HG02763 (cell line): ENCODE results near the gene CCDC83.
"Not testable (repeated sequence)": the region's sequence is repeated elsewhere in the genome, so short reads cannot be mapped to it uniquely, and the experiment has no call there.

Source experiments
- ATAC-seq: cut with Tn5 transposase; IDR thresholded peaks from one replicate; pipeline ENCODE4 v1.9.1; 2021; ENCODE audit warnings: mild to moderate bottlenecking, moderate library complexity; ENCODE audit not compliant: unreplicated experiment

CCDC83 gene

GRCh38 chr11:85835263-85835662, 19.9 kb upstream of the CCDC83 start:
- ATAC-seq = no peak

DNA sequence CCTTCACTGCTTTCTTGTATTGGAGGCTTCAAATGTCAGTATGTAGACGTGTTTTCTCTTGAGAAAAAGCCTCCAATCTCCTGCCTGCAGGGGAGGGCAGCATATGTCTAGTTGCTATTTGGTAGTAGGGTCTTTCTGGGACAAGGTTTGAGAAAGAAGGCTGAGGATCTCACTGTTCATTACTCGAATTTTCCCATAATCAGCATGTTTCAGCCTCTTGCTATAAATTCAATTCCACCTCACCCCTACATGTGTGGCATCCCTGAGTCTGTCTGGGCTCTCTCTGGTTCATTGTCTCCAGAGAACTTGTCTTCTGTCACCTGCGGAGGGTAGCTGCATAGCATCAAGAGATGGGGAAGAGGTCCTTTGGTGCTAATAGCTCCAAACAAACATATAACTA, 19.5 kb upstream of the CCDC83 start:
- no peak for ATAC-seq

DNA sequence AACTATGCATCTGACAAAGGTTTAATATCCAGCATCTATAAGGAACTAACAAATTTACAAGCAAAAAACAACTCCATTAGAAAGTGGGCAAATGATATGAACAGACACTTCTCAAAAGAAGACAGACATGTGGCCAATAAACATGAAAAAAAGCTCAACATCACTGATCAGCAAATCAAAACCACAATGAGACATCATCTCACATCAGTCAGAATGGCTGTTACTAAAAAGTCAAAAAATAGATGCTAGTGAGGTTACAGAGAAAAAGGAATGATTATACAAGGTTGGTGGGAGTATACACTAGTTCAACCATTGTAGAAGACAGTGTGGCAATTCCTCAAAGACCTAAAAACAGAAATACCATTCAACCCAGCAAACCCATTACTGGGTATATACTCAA, 14.3 kb upstream of the CCDC83 start:
- not testable (repeated sequence) for ATAC-seq

DNA sequence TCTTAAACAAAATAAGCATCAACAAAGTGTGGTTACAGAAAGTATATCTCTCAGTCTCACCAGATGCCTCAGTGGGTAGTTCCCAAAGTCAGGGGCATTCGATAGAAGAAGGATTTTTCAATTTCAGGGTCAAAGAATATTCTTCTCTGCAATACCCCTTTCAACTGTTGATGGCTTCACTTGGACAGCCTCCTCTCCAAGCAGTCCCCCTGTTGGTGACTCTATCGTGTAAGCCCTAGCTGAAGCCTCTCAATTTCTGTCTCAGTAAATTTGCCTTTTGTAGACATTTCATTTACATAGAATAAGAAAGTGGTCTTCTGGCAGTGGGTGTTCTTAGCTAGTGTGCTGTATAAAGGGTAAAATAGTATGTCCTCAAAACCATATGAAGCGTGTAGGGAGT, 11.3 kb upstream of the CCDC83 start:
- ATAC-seq = no peak

- no peak for ATAC-seq
These were observed 10.6 kb upstream of the CCDC83 start for GRCh38 chr11:85844439-85845123.

DNA sequence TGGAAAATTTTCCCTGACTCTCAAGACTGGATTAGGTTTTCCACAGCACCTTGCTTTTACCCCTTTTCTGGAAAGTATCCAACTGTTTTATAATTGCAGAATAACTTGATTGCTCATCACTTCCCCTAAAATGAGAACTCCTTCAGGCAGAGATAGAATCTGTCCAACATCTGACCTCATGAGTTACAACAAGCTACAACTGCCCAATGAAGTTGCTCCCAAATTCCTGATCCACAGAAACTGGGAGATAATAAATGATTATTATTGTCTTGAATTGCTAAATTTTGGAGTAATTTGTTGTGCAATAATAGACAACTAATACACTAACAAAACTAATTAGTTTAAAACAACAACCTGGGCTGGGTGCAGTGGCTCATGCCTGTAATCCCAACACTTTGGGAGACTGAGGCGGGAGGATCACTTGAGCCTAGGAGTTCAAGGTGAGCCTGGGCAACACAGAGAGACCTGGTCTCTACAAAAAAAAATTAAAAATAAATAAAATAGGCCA, 10.0 kb upstream of the CCDC83 start:
- ATAC-seq = no peak

- no peak for ATAC-seq
These were observed 7.7 kb upstream of the CCDC83 start for GRCh38 chr11:85847436-85847835.

DNA sequence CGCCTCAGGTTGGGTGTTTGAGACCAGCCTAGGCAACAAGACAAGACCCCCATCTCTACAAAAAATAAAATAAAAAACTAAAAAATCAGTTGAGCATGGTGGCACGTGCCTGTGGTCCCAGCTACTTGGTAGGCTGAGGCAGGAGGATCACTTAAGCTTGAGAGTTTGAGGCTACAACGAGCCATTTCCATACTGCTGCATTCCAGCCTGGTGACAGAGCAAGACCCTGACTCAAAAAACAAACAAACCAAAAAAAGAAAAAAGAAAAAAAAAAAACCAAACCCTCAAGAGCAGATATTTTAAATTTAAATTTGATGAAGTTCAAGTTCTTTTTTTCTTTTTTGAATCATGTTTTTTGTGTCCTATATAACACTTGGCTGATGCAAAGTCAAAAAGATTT, 7.2 kb upstream of the CCDC83 start:
- ATAC-seq = no peak

- no peak for ATAC-seq
These were observed 6.6 kb upstream of the CCDC83 start for GRCh38 chr11:85848556-85848955.

- not testable (repeated sequence) for ATAC-seq
These were observed 2.4 kb upstream of the CCDC83 start for GRCh38 chr11:85852754-85853153.

DNA sequence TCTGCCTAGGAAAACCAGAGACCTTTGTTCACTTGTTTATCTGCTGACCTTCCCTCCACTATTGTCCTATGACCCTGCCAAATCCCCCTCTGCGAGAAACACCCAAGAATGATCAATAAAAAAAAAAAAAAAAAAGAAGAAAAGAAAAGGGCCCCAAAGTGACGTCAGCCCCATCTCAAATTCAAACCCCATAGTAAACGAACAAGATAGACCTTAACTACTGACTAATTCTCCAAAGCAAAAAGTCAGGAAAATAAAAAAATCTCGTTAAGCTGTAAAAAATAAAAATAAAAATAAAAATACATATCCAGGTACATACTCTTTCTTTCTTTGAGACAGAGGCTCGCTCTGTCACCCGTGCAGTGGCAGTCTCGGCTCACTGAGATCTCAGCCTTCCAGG, 1.6 kb upstream of the CCDC83 start:
- not testable (repeated sequence) for ATAC-seq

DNA sequence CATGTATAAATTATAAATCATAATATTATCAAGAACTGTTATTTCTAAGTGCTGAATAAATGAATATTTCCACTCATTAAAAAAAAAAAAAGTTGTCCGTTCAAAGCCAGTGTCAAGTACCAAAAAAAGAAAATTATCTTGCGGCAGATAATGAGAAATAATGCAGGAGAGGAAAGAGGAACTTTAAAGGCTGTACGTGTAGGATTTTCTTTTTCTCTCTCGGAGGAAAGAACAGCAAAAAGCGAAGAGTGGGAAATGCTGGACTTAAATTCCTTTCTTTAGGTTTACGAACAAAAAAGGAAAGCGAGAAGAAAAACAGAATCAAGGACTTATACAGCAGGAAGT, 999 bp upstream of the CCDC83 start:
- no peak for ATAC-seq

DNA sequence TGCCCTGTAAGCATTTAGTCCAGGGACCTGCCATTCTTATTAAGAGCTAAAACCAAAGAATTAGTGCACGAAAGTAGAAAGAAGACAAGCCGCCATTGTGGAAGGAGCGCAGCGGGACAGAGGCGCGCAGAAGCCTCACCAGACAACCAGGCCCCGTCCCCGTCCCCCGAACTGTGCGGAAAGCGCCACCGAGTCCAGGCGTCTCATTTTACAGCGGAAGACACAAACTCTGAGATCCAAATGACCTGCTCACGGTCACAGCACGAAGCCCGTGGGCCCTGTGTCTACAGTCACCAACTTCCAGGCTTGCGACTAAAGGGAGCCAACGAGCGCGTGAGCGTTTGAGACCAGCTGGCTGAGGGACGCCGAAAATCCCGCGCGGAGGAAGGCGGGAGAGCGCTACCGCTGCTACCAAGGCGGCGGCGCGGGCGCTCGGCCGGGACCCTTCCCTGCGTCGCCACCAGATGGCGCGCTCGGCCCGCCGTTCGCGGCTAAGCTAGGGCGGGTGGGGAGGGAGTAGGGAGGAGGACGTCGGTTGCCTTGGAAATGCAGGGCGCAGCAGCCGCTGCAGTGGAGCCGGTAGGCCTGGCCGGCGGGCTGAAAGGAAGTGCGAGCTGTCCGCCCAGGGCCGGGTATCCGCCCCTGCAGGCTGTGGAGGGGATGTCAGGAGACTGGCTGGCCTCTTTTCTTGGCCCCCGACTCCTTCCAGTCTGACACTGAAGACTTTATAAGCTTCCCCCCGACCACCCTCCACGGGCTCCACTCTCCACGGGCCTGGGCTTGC, 434 bp upstream of the CCDC83 start:
- ATAC-seq = peak; percentile 100

- no peak for ATAC-seq
These were observed 1.9 kb downstream of the CCDC83 start for GRCh38 chr11:85857098-85857497.

DNA sequence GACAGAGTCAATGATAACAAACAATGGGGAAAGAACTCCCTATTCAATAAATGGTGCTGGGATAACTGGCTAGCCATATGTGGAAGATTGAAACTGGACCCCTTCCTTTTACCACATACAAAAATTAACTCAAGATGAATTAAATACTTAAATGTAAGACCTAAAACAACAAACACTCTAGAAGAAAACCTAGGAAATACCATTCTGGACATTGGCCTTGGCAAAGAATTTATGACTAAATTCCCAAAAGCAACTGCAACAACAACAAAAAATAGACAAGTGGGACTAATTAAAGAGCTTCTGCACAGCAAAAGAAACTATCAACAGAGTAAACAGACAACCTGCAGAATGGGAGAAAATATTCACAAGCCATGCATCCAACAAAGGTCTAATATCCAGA, 4.4 kb downstream of the CCDC83 start:
- ATAC-seq = not testable (repeated sequence)

DNA sequence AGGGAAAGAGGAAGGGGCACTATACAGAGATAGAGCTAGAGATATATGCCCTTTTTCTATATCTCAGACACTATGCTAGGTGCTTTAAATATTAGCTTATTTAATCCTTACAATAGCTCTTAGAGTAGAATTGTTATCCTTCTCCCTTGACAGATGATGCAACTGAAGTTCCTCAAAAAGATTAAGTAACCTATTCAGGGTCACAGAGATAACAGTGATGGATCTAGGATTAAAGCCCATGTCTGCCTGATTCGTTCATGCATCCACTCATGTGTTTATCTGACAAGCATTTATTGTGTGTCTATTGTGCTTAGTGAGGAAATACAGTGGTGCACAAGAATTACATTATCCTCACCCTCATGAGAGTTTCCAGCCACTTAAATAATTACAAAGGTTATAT, 8.7 kb downstream of the CCDC83 start:
- no peak for ATAC-seq

DNA sequence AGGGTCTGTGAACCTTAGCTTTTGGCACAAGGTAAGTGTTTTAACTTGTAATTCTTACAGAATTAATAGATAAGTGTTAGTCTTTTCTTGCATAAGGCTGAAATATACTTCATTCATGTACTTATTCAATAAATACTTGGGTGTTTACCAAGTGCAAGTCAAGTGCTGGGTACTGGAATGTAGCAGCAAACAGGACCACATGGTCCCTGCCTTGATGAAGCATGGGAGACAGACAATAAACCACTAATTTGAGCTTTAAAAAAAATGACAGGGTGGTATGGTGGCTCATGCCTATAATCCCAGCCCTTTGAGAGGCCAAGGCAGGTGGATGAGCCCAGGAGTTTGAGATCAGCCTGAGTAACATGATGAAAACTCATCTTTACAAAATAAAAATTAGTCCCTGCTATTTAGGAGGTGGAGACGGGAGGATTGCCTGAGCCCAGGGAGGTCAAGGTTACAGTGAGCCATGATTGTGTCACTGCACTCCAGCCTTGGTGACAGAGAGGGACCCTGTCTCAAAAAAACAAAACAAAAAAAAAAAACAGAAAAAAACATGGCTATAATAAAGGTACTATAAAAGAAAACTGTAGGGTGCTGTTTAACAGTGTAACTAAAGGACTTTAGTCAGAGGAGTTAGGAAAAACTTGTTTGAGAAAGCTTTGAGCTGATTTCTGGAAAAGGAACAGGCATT, 11.1 kb downstream of the CCDC83 start:
- no peak for ATAC-seq

DNA sequence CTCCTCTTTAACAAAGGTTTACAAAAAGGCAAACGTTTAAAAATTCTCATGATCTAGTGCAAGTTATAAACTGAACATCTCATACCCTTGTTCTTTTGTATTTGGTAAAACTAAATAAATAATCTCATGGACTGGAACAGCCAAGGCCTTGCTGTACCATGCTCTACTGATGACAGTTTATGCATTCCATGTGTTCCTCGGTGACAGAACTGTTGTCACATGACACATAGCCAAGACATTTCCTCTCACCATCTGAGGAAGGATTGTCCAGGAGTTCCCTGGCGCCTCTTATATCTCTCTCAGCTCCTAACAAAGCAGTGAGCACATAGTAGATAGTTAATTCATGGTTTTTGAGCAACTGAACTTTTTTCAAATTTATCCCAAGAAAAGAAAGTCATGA, 12.6 kb downstream of the CCDC83 start:
- no peak for ATAC-seq

DNA sequence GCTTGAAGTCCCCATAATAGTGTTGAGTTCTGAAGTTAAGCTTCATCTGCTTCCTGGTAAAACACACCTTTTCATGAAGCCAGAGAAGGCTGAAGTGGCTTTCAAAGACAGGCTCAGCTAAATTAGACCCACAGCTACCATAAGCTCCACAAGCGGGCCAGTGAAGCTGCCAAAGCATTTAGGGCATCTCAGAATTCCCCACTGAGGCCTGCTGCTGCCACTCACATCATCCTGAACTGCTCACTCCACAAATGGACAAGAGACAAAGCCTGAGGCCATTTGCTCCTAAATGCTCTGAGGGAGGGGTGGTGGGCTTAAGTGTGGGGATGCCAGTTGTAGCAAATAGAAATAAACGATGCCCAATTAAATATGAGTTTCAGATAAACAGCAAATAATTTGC, 14.6 kb downstream of the CCDC83 start:
- ATAC-seq = no peak

- ATAC-seq = no peak
These were observed 19.1 kb downstream of the CCDC83 start for GRCh38 chr11:85874265-85874664.

DNA sequence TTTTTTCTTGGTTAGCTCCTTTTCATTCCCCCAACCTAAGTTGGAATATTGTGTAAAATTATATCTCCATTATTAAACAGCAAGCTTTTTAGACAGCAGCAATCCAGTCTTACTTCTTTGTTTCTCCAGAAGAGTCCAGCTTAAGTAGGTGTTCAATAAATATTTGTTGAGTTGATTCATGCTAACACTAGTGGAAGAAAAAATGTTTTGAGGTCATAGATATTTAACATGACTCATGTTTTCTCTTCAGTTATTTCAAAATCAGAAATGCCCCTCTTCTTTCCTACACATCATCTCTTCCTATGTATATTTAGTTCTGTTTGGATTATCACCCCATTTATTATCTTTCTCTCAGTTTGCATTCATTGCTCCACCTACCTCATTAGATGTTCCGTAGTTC, 20.3 kb downstream of the CCDC83 start:
- ATAC-seq = no peak

DNA sequence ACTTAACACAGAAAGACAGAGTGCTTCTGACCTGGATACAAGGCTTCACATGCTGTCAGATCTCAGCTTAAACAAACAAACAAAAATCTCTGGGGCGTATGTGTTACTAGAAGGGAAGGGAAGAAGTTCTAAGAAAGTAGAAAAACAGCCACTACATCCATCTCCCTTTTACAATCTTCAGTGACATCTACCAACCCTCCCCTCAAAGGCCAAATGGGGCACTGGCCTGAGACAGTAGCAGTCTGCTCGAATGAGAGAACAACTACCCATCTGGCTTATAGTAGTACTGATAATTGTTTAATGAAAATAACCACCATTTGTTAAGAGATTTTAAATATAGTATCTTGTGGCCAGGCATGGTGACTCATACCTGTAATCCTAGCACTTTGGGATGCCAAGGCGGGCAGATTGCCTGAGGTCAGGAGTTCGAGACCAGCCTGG, 29.4 kb downstream of the CCDC83 start:
- no peak for ATAC-seq
